HEK293 (cell line): ENCODE data around the gene IL3.

ENCODE experiments used
- CTCF ChIA-PET: fragments of 350-600 bp; formaldehyde crosslinking; extraction: SDS; loops from one replicate; lab custom pipeline; 2021; ENCODE audit warnings: antibody characterized with exemption; lab: Yijun Ruan, JAX
- POLR2A ChIA-PET: fragments of 300-600 bp; formaldehyde crosslinking; extraction: SDS; loops from one replicate; lab custom pipeline; 2020; ENCODE audit warnings: antibody characterized with exemption, inconsistent platforms; lab: Yijun Ruan, JAX
- H3K27ac ChIP-seq: fragments of 200-500 bp; sonication (Bioruptor generic); 2 replicates; pipeline ENCODE4 v1.5.1; 2014; ENCODE audit warnings: low read depth, low read length, control low read depth, inconsistent platforms; ENCODE audit errors: extremely low read depth
- H3K36me3 ChIP-seq, 2 experiments: fragments of 200-500 bp in 1 of 2; sonication (Bioruptor generic) in 1 of 2; 1 replicate in 1 of 2; 2 replicates in 1 of 2; pipeline ENCODE4 v1.5.1; 2014 to 2017; ENCODE audit warnings: inconsistent platforms in 2 of 2, low read length in 2 of 2; ENCODE audit not compliant: control insufficient read depth in 2 of 2, insufficient read depth in 1 of 2
- H3K4me1 ChIP-seq: fragments of 200-500 bp; sonication (Bioruptor generic); 2 replicates; pipeline ENCODE4 v1.5.1; 2014; ENCODE audit warnings: mild to moderate bottlenecking, low read length, inconsistent platforms; ENCODE audit not compliant: control insufficient read depth, insufficient read depth
- H3K4me3 ChIP-seq: 2 replicates; pipeline ENCODE4 v1.5.1; 2011; ENCODE audit warnings: low read depth, mild to moderate bottlenecking, control low read depth, low read length, moderate library complexity
- H3K9me3 ChIP-seq: fragments of 200-500 bp; sonication (Bioruptor generic); 2 replicates; pipeline ENCODE4 v1.5.1; 2014; ENCODE audit warnings: low read depth, low read length, inconsistent platforms; ENCODE audit not compliant: control insufficient read depth, insufficient read depth
- GLIS2 ChIP-seq: fragments of 450-650 bp; formaldehyde crosslinking; IDR thresholded peaks from 2 replicates; pipeline ENCODE4 v1.5.1; 2016; ENCODE audit warnings: missing biosample characterization, missing genetic modification characterization
- KLF8 ChIP-seq: fragments of 450-650 bp; formaldehyde crosslinking; IDR thresholded peaks from 2 replicates; pipeline ENCODE4 v1.5.1; 2016; ENCODE audit warnings: missing biosample characterization, missing genetic modification characterization
- MYNN ChIP-seq: fragments of 450-650 bp; formaldehyde crosslinking; IDR thresholded peaks from 2 replicates; pipeline ENCODE4 v1.5.1; 2016; ENCODE audit warnings: missing biosample characterization, missing genetic modification characterization, borderline replicate concordance
- OVOL3 ChIP-seq: fragments of 450-650 bp; formaldehyde crosslinking; IDR thresholded peaks from 2 replicates; pipeline ENCODE4 v1.5.1; 2016; ENCODE audit warnings: missing biosample characterization, missing genetic modification characterization
- SETDB1 ChIP-seq: IDR thresholded peaks from one replicate; pipeline ENCODE4 v1.6.1; 2017; ENCODE audit warnings: mild to moderate bottlenecking, low read length, moderate library complexity, mixed read lengths; ENCODE audit not compliant: insufficient read length
- SP3 ChIP-seq: fragments of 450-650 bp; formaldehyde crosslinking; IDR thresholded peaks from 2 replicates; pipeline ENCODE4 v1.5.1; 2016; ENCODE audit warnings: missing biosample characterization, missing genetic modification characterization
- YY2 ChIP-seq: fragments of 450-650 bp; formaldehyde crosslinking; IDR thresholded peaks from 2 replicates; pipeline ENCODE4 v1.5.1; 2016; ENCODE audit warnings: missing biosample characterization, missing genetic modification characterization
- ZEB2 ChIP-seq: fragments of 450-650 bp; formaldehyde crosslinking; IDR thresholded peaks from 2 replicates; pipeline ENCODE4 v1.5.1; 2016; ENCODE audit warnings: missing biosample characterization, missing genetic modification characterization
- ZFP3 ChIP-seq: fragments of 450-650 bp; formaldehyde crosslinking; IDR thresholded peaks from 2 replicates; pipeline ENCODE4 v1.5.1; 2016; ENCODE audit warnings: low read depth, missing biosample characterization, missing genetic modification characterization
- ZNF133 ChIP-seq: fragments of 450-650 bp; formaldehyde crosslinking; IDR thresholded peaks from 2 replicates; pipeline ENCODE4 v1.5.1; 2016; ENCODE audit warnings: missing biosample characterization, missing genetic modification characterization
- ZNF426 ChIP-seq: fragments of 450-650 bp; formaldehyde crosslinking; IDR thresholded peaks from 2 replicates; pipeline ENCODE4 v1.5.1; 2017; ENCODE audit warnings: missing biosample characterization, missing genetic modification characterization, mild to moderate bottlenecking, inconsistent platforms, moderate library complexity
- ZNF433 ChIP-seq: fragments of 450-650 bp; formaldehyde crosslinking; IDR thresholded peaks from 2 replicates; pipeline ENCODE4 v1.5.1; 2016; ENCODE audit warnings: missing biosample characterization, missing genetic modification characterization, low read depth
- ZNF558 ChIP-seq: fragments of 450-650 bp; formaldehyde crosslinking; IDR thresholded peaks from 2 replicates; pipeline ENCODE4 v1.5.1; 2016; ENCODE audit warnings: missing biosample characterization, missing genetic modification characterization
- ZNF623 ChIP-seq: fragments of 450-650 bp; formaldehyde crosslinking; IDR thresholded peaks from 2 replicates; pipeline ENCODE4 v1.5.1; 2016; ENCODE audit warnings: missing biosample characterization, missing genetic modification characterization
- ZNF707 ChIP-seq: fragments of 450-650 bp; formaldehyde crosslinking; IDR thresholded peaks from 2 replicates; pipeline ENCODE4 v1.5.1; 2016; ENCODE audit warnings: missing biosample characterization, missing genetic modification characterization
- ZNF76 ChIP-seq: fragments of 450-650 bp; formaldehyde crosslinking; IDR thresholded peaks from 2 replicates; pipeline ENCODE4; 2016; ENCODE audit warnings: low read depth, missing biosample characterization, missing genetic modification characterization, borderline replicate concordance
- ZNF792 ChIP-seq: fragments of 450-650 bp; formaldehyde crosslinking; IDR thresholded peaks from 2 replicates; pipeline ENCODE4 v1.5.1; 2016; ENCODE audit warnings: missing biosample characterization, missing genetic modification characterization
- TF ChIP-seq, protein P1 (sequence below): fragments of 450-650 bp; formaldehyde crosslinking; IDR thresholded peaks from 2 replicates; pipeline ENCODE4; 2016; ENCODE audit warnings: missing biosample characterization, missing genetic modification characterization
- TF ChIP-seq, protein P2 (sequence below): fragments of 450-650 bp; formaldehyde crosslinking; IDR thresholded peaks from 2 replicates; pipeline ENCODE4 v1.5.1; 2017; ENCODE audit warnings: missing biosample characterization, missing genetic modification characterization
- TF ChIP-seq, protein P3 (sequence below): fragments of 450-650 bp; formaldehyde crosslinking; IDR thresholded peaks from 2 replicates; pipeline ENCODE4 v1.5.1; 2016; ENCODE audit warnings: missing biosample characterization, missing genetic modification characterization
- TF ChIP-seq, protein P4 (sequence below): fragments of 450-650 bp; formaldehyde crosslinking; IDR thresholded peaks from 2 replicates; pipeline ENCODE4 v1.5.1; 2016; ENCODE audit warnings: missing biosample characterization, missing genetic modification characterization, low read depth
- TF ChIP-seq, protein P5 (sequence below): fragments of 450-650 bp; formaldehyde crosslinking; IDR thresholded peaks from 2 replicates; pipeline ENCODE4 v1.5.1; 2016; ENCODE audit warnings: missing biosample characterization, missing genetic modification characterization

The IL3 gene

DNA sequence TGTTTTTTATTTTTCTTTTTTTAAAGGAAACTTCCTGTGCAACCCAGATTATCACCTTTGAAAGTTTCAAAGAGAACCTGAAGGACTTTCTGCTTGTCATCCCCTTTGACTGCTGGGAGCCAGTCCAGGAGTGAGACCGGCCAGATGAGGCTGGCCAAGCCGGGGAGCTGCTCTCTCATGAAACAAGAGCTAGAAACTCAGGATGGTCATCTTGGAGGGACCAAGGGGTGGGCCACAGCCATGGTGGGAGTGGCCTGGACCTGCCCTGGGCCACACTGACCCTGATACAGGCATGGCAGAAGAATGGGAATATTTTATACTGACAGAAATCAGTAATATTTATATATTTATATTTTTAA lies 15.2 kb downstream of the IL3 start:
- ChIA-PET CTCF (interaction anchor here (0.6 to 3.1 kb wide), 2 partner anchors 10 to 14 kb away, joined by 3 to 10 read pairs; no protein-coding TSS in a partner anchor), POLR2A (no interaction called here)
- TF ChIP-seq, protein P1, sequence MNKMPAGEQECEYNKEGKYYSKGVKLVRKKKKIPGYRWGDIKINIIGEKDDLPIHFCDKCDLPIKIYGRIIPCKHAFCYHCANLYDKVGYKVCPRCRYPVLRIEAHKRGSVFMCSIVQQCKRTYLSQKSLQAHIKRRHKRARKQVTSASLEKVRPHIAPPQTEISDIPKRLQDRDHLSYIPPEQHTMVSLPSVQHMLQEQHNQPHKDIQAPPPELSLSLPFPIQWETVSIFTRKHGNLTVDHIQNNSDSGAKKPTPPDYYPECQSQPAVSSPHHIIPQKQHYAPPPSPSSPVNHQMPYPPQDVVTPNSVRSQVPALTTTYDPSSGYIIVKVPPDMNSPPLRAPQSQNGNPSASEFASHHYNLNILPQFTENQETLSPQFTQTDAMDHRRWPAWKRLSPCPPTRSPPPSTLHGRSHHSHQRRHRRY (tag by site-specific recombination) = no peak
- TF ChIP-seq ZNF426 = peak; percentile 9; the same call in 1 of the 2 replicates
- no peak for TF ChIP-seq GLIS2 (tag by site-specific recombination)
- no peaks in the 10 kb centered on the region for H3K4me1 ChIP-seq
- no peaks in the 10 kb centered on the region for H3K36me3 ChIP-seq
- no peak overlapping the region for H3K27ac ChIP-seq
- H3K4me3 ChIP-seq = no peak overlapping the region
- no peaks in the 10 kb centered on the region for H3K9me3 ChIP-seq

DNA sequence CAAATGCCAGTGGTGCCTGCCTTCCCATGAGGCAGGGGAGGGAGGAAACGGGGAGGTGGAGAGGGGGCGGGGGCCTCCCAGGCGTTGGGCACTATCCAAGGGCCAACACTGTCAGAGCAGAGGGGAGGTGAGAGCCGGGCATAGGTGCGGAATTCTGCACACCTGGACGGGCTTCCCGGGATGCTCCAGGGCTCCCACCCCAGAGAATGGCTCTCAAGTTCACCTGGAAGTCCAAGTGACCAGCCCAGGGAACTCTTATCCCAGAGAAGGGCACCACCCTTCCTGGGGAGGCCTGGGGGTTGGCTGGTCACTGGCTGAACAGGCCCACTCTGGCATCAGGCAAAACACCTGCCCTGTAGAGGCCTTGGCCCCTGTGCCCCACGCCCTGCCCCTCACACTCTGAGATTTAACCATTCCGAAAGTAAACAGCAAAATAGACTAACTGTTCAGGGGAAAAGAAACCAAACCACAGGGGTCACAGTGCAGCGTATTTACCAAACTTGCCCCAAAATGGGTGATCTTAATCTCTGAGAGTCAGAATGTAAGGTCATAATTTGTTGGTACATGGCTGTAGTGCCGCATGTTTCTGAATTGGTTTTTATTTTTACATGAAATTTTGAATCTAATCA lies 15.9 kb downstream of the IL3 start:
- no peaks in the 10 kb centered on the region for H3K36me3 ChIP-seq
- no peak overlapping the region for H3K27ac ChIP-seq
- no peaks in the 10 kb centered on the region for H3K4me1 ChIP-seq
- no peak overlapping the region for H3K4me3 ChIP-seq
- POLR2A ChIA-PET = no interaction called here
- TF ChIP-seq SP3 (no peak), ZFP3 (no peak), ZNF707 (no peak), SETDB1 (no peak), YY2 (no peak), KLF8 (tag by site-specific recombination) (no peak)
- TF ChIP-seq, all 188 proteins: peak for 0
- H3K9me3 ChIP-seq = no peaks in the 10 kb centered on the region
- CTCF ChIA-PET = interaction anchor here (0.6 to 3.1 kb wide), 2 partner anchors 11 to 15 kb away, joined by 3 to 10 read pairs; no protein-coding TSS in a partner anchor

DNA sequence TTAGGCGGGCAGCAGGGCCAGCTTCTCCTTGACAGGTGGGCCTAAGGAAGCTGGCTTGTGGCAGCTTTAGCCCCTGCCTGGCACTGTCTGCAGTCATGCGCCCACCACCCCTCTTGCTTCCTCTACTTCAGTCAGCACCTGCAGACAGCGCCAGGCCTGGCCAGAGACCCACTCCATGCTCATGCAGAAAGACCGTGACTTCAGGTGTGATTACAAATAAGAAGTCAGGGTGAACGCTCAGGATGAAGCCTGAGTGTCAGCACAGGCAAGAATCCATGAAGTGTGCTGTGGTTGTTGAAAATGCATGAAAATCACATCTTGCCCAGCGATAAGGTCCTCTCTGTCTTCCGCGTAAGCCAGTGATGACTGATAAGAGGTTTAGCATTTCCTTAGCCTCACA lies 16.5 kb downstream of the IL3 start:
- H3K9me3 ChIP-seq = no peaks in the 10 kb centered on the region
- H3K4me3 ChIP-seq = no peak overlapping the region
- H3K27ac ChIP-seq = no peak overlapping the region
- H3K36me3 ChIP-seq = no peaks in the 10 kb centered on the region
- CTCF ChIA-PET = no interaction called here
- H3K4me1 ChIP-seq = no peaks in the 10 kb centered on the region
- POLR2A ChIA-PET = no interaction called here
- TF ChIP-seq, protein P2, sequence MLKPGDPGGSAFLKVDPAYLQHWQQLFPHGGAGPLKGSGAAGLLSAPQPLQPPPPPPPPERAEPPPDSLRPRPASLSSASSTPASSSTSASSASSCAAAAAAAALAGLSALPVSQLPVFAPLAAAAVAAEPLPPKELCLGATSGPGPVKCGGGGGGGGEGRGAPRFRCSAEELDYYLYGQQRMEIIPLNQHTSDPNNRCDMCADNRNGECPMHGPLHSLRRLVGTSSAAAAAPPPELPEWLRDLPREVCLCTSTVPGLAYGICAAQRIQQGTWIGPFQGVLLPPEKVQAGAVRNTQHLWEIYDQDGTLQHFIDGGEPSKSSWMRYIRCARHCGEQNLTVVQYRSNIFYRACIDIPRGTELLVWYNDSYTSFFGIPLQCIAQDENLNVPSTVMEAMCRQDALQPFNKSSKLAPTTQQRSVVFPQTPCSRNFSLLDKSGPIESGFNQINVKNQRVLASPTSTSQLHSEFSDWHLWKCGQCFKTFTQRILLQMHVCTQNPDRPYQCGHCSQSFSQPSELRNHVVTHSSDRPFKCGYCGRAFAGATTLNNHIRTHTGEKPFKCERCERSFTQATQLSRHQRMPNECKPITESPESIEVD = no peak
- TF ChIP-seq ZEB2 (tag by site-specific recombination) (no peak), OVOL3 (tag by site-specific recombination) (no peak), ZNF792 (no peak), ZNF623 (no peak), ZNF558 (tag by site-specific recombination) (no peak), ZNF76 (tag by site-specific recombination) (no peak), ZNF433 (tag by site-specific recombination) (no peak), MYNN (no peak), ZNF133 (tag by site-specific recombination) (no peak)
- TF ChIP-seq, protein P3, sequence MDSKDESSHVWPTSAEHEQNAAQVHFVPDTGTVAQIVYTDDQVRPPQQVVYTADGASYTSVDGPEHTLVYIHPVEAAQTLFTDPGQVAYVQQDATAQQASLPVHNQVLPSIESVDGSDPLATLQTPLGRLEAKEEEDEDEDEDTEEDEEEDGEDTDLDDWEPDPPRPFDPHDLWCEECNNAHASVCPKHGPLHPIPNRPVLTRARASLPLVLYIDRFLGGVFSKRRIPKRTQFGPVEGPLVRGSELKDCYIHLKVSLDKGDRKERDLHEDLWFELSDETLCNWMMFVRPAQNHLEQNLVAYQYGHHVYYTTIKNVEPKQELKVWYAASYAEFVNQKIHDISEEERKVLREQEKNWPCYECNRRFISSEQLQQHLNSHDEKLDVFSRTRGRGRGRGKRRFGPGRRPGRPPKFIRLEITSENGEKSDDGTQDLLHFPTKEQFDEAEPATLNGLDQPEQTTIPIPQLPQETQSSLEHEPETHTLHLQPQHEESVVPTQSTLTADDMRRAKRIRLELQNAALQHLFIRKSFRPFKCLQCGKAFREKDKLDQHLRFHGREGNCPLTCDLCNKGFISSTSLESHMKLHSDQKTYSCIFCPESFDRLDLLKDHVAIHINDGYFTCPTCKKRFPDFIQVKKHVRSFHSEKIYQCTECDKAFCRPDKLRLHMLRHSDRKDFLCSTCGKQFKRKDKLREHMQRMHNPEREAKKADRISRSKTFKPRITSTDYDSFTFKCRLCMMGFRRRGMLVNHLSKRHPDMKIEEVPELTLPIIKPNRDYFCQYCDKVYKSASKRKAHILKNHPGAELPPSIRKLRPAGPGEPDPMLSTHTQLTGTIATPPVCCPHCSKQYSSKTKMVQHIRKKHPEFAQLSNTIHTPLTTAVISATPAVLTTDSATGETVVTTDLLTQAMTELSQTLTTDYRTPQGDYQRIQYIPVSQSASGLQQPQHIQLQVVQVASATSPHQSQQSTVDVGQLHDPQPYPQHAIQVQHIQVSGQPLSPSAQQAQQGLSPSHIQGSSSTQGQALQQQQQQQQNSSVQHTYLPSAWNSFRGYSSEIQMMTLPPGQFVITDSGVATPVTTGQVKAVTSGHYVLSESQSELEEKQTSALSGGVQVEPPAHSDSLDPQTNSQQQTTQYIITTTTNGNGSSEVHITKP = no peak
- TF ChIP-seq, protein P4, sequence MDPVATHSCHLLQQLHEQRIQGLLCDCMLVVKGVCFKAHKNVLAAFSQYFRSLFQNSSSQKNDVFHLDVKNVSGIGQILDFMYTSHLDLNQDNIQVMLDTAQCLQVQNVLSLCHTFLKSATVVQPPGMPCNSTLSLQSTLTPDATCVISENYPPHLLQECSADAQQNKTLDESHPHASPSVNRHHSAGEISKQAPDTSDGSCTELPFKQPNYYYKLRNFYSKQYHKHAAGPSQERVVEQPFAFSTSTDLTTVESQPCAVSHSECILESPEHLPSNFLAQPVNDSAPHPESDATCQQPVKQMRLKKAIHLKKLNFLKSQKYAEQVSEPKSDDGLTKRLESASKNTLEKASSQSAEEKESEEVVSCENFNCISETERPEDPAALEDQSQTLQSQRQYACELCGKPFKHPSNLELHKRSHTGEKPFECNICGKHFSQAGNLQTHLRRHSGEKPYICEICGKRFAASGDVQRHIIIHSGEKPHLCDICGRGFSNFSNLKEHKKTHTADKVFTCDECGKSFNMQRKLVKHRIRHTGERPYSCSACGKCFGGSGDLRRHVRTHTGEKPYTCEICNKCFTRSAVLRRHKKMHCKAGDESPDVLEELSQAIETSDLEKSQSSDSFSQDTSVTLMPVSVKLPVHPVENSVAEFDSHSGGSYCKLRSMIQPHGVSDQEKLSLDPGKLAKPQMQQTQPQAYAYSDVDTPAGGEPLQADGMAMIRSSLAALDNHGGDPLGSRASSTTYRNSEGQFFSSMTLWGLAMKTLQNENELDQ = no peak
- TF ChIP-seq, protein P5, sequence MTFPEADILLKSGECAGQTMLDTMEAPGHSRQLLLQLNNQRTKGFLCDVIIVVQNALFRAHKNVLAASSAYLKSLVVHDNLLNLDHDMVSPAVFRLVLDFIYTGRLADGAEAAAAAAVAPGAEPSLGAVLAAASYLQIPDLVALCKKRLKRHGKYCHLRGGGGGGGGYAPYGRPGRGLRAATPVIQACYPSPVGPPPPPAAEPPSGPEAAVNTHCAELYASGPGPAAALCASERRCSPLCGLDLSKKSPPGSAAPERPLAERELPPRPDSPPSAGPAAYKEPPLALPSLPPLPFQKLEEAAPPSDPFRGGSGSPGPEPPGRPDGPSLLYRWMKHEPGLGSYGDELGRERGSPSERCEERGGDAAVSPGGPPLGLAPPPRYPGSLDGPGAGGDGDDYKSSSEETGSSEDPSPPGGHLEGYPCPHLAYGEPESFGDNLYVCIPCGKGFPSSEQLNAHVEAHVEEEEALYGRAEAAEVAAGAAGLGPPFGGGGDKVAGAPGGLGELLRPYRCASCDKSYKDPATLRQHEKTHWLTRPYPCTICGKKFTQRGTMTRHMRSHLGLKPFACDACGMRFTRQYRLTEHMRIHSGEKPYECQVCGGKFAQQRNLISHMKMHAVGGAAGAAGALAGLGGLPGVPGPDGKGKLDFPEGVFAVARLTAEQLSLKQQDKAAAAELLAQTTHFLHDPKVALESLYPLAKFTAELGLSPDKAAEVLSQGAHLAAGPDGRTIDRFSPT (tag by site-specific recombination) = no peak
